Thyroid gland (tissue), 4 donors: ENCODE data around the gene CLOCK.

Source experiments
- POLR2A ChIP-seq, 2 donors: fragments of 450-650 bp; IDR thresholded peaks; one replicate each; pipeline ENCODE4 v1.6.1; 2017; ENCODE audit warnings: antibody characterized with exemption in 2 of 2, mild to moderate bottlenecking in 2 of 2, moderate library complexity in 1 of 2
- TF ChIP-seq, protein P1 (sequence below), 6 experiments: fragments of 200-600 bp in 3 of 6; fragments of 450-650 bp in 3 of 6; sonication (generic) in 3 of 6; IDR thresholded peaks; one replicate each; pipeline ENCODE4 v1.5.1; 2016 to 2019; ENCODE audit warnings: antibody characterized with exemption in 6 of 6, mild to moderate bottlenecking in 2 of 6, inconsistent platforms in 1 of 6, moderate library complexity in 1 of 6

DNA sequence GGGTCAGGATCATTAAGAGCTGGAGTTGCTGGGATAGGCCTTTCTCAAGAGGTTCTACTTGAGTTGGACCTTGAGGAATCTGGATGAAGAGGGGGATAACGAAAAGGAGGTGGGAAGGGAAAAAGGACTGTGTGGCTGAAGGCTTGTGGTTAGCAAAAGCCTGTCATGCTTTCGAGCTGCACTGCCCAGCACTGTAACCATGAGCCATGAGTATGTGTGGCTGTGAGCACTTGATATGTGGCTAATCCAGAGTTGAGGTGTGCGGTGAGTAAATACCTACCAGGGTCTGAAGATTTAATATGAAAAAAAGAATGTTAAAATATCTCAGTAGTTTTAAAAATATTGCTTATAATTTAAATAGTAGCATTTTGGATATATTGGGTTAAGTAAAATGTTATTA lies 139.6 kb downstream of the CLOCK start:
- TF ChIP-seq, protein P1, sequence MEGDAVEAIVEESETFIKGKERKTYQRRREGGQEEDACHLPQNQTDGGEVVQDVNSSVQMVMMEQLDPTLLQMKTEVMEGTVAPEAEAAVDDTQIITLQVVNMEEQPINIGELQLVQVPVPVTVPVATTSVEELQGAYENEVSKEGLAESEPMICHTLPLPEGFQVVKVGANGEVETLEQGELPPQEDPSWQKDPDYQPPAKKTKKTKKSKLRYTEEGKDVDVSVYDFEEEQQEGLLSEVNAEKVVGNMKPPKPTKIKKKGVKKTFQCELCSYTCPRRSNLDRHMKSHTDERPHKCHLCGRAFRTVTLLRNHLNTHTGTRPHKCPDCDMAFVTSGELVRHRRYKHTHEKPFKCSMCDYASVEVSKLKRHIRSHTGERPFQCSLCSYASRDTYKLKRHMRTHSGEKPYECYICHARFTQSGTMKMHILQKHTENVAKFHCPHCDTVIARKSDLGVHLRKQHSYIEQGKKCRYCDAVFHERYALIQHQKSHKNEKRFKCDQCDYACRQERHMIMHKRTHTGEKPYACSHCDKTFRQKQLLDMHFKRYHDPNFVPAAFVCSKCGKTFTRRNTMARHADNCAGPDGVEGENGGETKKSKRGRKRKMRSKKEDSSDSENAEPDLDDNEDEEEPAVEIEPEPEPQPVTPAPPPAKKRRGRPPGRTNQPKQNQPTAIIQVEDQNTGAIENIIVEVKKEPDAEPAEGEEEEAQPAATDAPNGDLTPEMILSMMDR (IDR thresholded peaks at IDR 0.05): no peak
- TF ChIP-seq POLR2A (IDR thresholded peaks at IDR 0.05): no peak
